GM12864 (cell line): Measurements from ENCODE around the gene TFRC.
"Not testable (repeated sequence)": the region's sequence is repeated elsewhere in the genome, so short reads cannot be mapped to it uniquely, and the experiment has no call there.

Source experiments
- DNase-seq: peaks from one replicate; pipeline ENCODE4 v3.0.0-alpha.2; 2011; ENCODE audit warnings: low read depth
- H3K4me3 ChIP-seq: 2 replicates; pipeline ENCODE4 v1.5.1; 2011; ENCODE audit warnings: mild to moderate bottlenecking, low read depth, low read length, control low read depth
- CTCF ChIP-seq: IDR thresholded peaks from 2 replicates; pipeline ENCODE4 v1.5.1; 2011; ENCODE audit warnings: low read depth, mild to moderate bottlenecking, moderate library complexity, low read length, control low read depth, inconsistent platforms; ENCODE audit errors: missing control alignments

TFRC gene

GRCh38 chr3:196097373-196098154 lies 15.7 kb upstream of the TFRC start:
- DNase-seq = no peak
- TF ChIP-seq CTCF = no peak
- no peak overlapping the region for H3K4me3 ChIP-seq

- peak overlapping the region; percentile 36 for H3K4me3 ChIP-seq
- TF ChIP-seq CTCF = no peak
- no peak for DNase-seq
Measured at GRCh38 chr3:196096382-196096953, 14.6 kb upstream of the TFRC start.

GRCh38 chr3:196093317-196094111 lies 11.6 kb upstream of the TFRC start:
- no peak overlapping the region for H3K4me3 ChIP-seq
- DNase-seq = no peak
- TF ChIP-seq CTCF = no peak

GRCh38 chr3:196087906-196088305 lies 6.0 kb upstream of the TFRC start:
- TF ChIP-seq CTCF = no peak
- DNase-seq = no peak
- no peak overlapping the region for H3K4me3 ChIP-seq

- no peak for TF ChIP-seq CTCF
- H3K4me3 ChIP-seq = peak overlapping the region; percentile 96
- DNase-seq = no peak
Measured at GRCh38 chr3:196082619-196082971, 705 bp upstream of the TFRC start.

- no peak for TF ChIP-seq CTCF
- DNase-seq = no peak
- H3K4me3 ChIP-seq = peak overlapping the region; percentile 96
Measured at GRCh38 chr3:196081002-196081833, 672 bp downstream of the TFRC start.

- DNase-seq = not testable (repeated sequence)
Measured at GRCh38 chr3:196080101-196080846, 1.6 kb downstream of the TFRC start.

More at GRCh38 chr3:196080101-196080846, 1.6 kb downstream of the TFRC start:
- H3K4me3 ChIP-seq = peak overlapping the region; percentile 96
